ENCODE results near the gene INHBC.

INHBC gene

GRCh38 chr12:57454566-57455373, 20.2 kb downstream of the INHBC start, which contains the start of gene INHBE (continued):
- TF ChIP-seq ZNF658 (tag by site-specific recombination; IDR thresholded peaks at IDR 0.05) (no peak), ZNF560 (tag by site-specific recombination; IDR thresholded peaks at IDR 0.05; ENCODE audit: borderline replicate concordance) (no peak), REPIN1 (tag by site-specific recombination; IDR thresholded peaks at IDR 0.05; ENCODE audit: low read depth) (no peak), ZNF596 (tag by site-specific recombination; IDR thresholded peaks at IDR 0.05) (no peak), ZFHX2 (tag by site-specific recombination; conservative IDR thresholded peaks at IDR 0.05) (peak; percentile 62), ZNF341 (tag by site-specific recombination; IDR thresholded peaks at IDR 0.05; ENCODE audit: low read depth) (0 out of 2 replicates have a peak, but pooled peaks have one; percentile 39), ZBTB1 (tag by site-specific recombination; IDR thresholded peaks at IDR 0.05) (no peak), ZNF473 (tag by site-specific recombination; IDR thresholded peaks at IDR 0.05) (no peak), ZNF561 (tag by site-specific recombination; IDR thresholded peaks at IDR 0.05; ENCODE audit: borderline replicate concordance) (no peak), MEIS1 (CRISPR knock-in tag; IDR thresholded peaks at IDR 0.05; ENCODE audit: borderline replicate concordance) (no peak), BCL11B (tag by site-specific recombination; IDR thresholded peaks at IDR 0.05; ENCODE audit: low read depth) (no peak), IKZF3 (tag by site-specific recombination; IDR thresholded peaks at IDR 0.05) (peak; percentile 87), ZNF843 (tag by site-specific recombination; IDR thresholded peaks at IDR 0.05) (0 out of 2 replicates have a peak, but pooled peaks have one; percentile 30), PBX3 (CRISPR knock-in tag; IDR thresholded peaks at IDR 0.05) (no peak), ZNF514 (tag by site-specific recombination; IDR thresholded peaks at IDR 0.05) (no peak), ZNF354C (tag by site-specific recombination; IDR thresholded peaks at IDR 0.05; ENCODE audit: borderline replicate concordance, low read depth) (no peak), ZNF670 (tag by site-specific recombination; IDR thresholded peaks at IDR 0.05; ENCODE audit: low read depth) (no peak), ZNF416 (tag by site-specific recombination; IDR thresholded peaks at IDR 0.05) (no peak), ZNF184 (tag by site-specific recombination; IDR thresholded peaks at IDR 0.05) (no peak), ZNF112 (tag by site-specific recombination; IDR thresholded peaks at IDR 0.05) (no peak), ZNF529 (tag by site-specific recombination; IDR thresholded peaks at IDR 0.05; ENCODE audit: insufficient replicate concordance) (no peak), ZNF132 (tag by site-specific recombination; IDR thresholded peaks at IDR 0.05; ENCODE audit: borderline replicate concordance) (no peak), ZNF202 (tag by site-specific recombination; IDR thresholded peaks at IDR 0.05; ENCODE audit: borderline replicate concordance) (no peak), ZNF776 (tag by site-specific recombination; IDR thresholded peaks at IDR 0.05; ENCODE audit: borderline replicate concordance) (no peak), ZNF747 (tag by site-specific recombination; IDR thresholded peaks at IDR 0.05) (no peak), ZNF398 (tag by site-specific recombination; IDR thresholded peaks at IDR 0.05) (peak; percentile 86), ZNF404 (tag by site-specific recombination; IDR thresholded peaks at IDR 0.05) (no peak), MYNN (tag by site-specific recombination; IDR thresholded peaks at IDR 0.05; ENCODE audit: borderline replicate concordance) (no peak)
- TF ChIP-seq, protein P1, sequence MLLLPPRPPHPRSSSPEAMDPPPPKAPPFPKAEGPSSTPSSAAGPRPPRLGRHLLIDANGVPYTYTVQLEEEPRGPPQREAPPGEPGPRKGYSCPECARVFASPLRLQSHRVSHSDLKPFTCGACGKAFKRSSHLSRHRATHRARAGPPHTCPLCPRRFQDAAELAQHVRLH (tag by site-specific recombination; IDR thresholded peaks at IDR 0.05) = no peak
- TF ChIP-seq, protein P2, sequence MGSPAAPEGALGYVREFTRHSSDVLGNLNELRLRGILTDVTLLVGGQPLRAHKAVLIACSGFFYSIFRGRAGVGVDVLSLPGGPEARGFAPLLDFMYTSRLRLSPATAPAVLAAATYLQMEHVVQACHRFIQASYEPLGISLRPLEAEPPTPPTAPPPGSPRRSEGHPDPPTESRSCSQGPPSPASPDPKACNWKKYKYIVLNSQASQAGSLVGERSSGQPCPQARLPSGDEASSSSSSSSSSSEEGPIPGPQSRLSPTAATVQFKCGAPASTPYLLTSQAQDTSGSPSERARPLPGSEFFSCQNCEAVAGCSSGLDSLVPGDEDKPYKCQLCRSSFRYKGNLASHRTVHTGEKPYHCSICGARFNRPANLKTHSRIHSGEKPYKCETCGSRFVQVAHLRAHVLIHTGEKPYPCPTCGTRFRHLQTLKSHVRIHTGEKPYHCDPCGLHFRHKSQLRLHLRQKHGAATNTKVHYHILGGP (tag by site-specific recombination; IDR thresholded peaks at IDR 0.05) = no peak
- TF ChIP-seq, protein P3, sequence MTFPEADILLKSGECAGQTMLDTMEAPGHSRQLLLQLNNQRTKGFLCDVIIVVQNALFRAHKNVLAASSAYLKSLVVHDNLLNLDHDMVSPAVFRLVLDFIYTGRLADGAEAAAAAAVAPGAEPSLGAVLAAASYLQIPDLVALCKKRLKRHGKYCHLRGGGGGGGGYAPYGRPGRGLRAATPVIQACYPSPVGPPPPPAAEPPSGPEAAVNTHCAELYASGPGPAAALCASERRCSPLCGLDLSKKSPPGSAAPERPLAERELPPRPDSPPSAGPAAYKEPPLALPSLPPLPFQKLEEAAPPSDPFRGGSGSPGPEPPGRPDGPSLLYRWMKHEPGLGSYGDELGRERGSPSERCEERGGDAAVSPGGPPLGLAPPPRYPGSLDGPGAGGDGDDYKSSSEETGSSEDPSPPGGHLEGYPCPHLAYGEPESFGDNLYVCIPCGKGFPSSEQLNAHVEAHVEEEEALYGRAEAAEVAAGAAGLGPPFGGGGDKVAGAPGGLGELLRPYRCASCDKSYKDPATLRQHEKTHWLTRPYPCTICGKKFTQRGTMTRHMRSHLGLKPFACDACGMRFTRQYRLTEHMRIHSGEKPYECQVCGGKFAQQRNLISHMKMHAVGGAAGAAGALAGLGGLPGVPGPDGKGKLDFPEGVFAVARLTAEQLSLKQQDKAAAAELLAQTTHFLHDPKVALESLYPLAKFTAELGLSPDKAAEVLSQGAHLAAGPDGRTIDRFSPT (tag by site-specific recombination; IDR thresholded peaks at IDR 0.05) = no peak
- TF ChIP-seq, protein P4, sequence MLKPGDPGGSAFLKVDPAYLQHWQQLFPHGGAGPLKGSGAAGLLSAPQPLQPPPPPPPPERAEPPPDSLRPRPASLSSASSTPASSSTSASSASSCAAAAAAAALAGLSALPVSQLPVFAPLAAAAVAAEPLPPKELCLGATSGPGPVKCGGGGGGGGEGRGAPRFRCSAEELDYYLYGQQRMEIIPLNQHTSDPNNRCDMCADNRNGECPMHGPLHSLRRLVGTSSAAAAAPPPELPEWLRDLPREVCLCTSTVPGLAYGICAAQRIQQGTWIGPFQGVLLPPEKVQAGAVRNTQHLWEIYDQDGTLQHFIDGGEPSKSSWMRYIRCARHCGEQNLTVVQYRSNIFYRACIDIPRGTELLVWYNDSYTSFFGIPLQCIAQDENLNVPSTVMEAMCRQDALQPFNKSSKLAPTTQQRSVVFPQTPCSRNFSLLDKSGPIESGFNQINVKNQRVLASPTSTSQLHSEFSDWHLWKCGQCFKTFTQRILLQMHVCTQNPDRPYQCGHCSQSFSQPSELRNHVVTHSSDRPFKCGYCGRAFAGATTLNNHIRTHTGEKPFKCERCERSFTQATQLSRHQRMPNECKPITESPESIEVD (tag by site-specific recombination; IDR thresholded peaks at IDR 0.05) = no peak
